ENCODE results near the gene BTF3L4.
"Not testable (repeated sequence)": the region's sequence is repeated elsewhere in the genome, so short reads cannot be mapped to it uniquely, and the experiment has no call there.

Gene BTF3L4

GRCh38 chr1:52055866-52056162 lies 281 bp upstream of the BTF3L4 start:
- no peak for DNase-seq

GRCh38 chr1:52056937-52057231 lies 789 bp downstream of the BTF3L4 start:
- peak in 1 of 2 donors; percentile 48 for DNase-seq

GRCh38 chr1:52057255-52057654 lies 1.2 kb downstream of the BTF3L4 start:
- no peak for DNase-seq

- no peak for DNase-seq
Measured at GRCh38 chr1:52057876-52058415, 1.9 kb downstream of the BTF3L4 start.

- DNase-seq, result no peak
Measured at GRCh38 chr1:52059321-52059720, 3.2 kb downstream of the BTF3L4 start.

GRCh38 chr1:52059888-52060287 lies 3.8 kb downstream of the BTF3L4 start:
- DNase-seq, result no peak

GRCh38 chr1:52060822-52061221 lies 4.7 kb downstream of the BTF3L4 start:
- DNase-seq, result no peak

GRCh38 chr1:52063192-52063591 lies 7.1 kb downstream of the BTF3L4 start:
- DNase-seq, result no peak

- DNase-seq, result no peak
Measured at GRCh38 chr1:52070704-52071103, 14.6 kb downstream of the BTF3L4 start.

- no peak for DNase-seq
Measured at GRCh38 chr1:52072291-52072690, 16.2 kb downstream of the BTF3L4 start.

GRCh38 chr1:52077277-52077676 lies 21.2 kb downstream of the BTF3L4 start:
- not testable (repeated sequence) for DNase-seq

GRCh38 chr1:52080014-52080415 lies 23.9 kb downstream of the BTF3L4 start:
- no peak for DNase-seq

GRCh38 chr1:52087892-52088291 lies 31.8 kb downstream of the BTF3L4 start:
- DNase-seq, result not testable (repeated sequence)

- not testable (repeated sequence) for DNase-seq
Measured at GRCh38 chr1:52094300-52094699, 38.2 kb downstream of the BTF3L4 start.

- no peak for DNase-seq
Measured at GRCh38 chr1:52096216-52096615, 40.1 kb downstream of the BTF3L4 start.

- no peak for DNase-seq
Measured at GRCh38 chr1:52098139-52098871, 42.2 kb downstream of the BTF3L4 start.

GRCh38 chr1:52102336-52103013 lies 46.4 kb downstream of the BTF3L4 start:
- DNase-seq, result no peak

- no peak for DNase-seq
Measured at GRCh38 chr1:52111492-52111891, 55.4 kb downstream of the BTF3L4 start.

- DNase-seq, result no peak
Measured at GRCh38 chr1:52112489-52112888, 56.4 kb downstream of the BTF3L4 start.

GRCh38 chr1:52119301-52120079 lies 63.4 kb downstream of the BTF3L4 start:
- no peak for DNase-seq

- DNase-seq, result no peak
Measured at GRCh38 chr1:52122384-52122783, 66.3 kb downstream of the BTF3L4 start.

GRCh38 chr1:52123622-52124021 lies 67.5 kb downstream of the BTF3L4 start:
- DNase-seq, result no peak

GRCh38 chr1:52125736-52126359 lies 69.8 kb downstream of the BTF3L4 start:
- no peak for DNase-seq

Data from CD4-positive, alpha-beta T cell treated with Interleukin-4 for 1 hour (primary cell).